Mesothelial cell of epicardium (in vitro differentiated cells): ENCODE results near the gene SCN1B. TPM values are rescaled to one million over a fixed set of nuclear protein-coding genes. Genes with fewer than 3 reads are reported as not detected.

Experiments used
- DNase-seq, 2 experiments: peaks; one replicate each; pipeline ENCODE4 v3.0.0; 2021; ENCODE audit warnings: low spot score in 2 of 2; ENCODE audit not compliant: unreplicated experiment in 2 of 2
- H3K27ac Mint-ChIP-seq: 2 replicates; pipeline ENCODE4 v1.8.0; 2021; ENCODE audit warnings: mixed read lengths
- H3K27me3 Mint-ChIP-seq: 2 replicates; pipeline ENCODE4 v1.8.0; 2021; ENCODE audit warnings: low read depth, mixed read lengths
- H3K36me3 Mint-ChIP-seq: 2 replicates; pipeline ENCODE4 v1.8.0; 2021; ENCODE audit warnings: mixed read lengths
- H3K4me1 Mint-ChIP-seq: 2 replicates; pipeline ENCODE4 v1.8.0; 2021; ENCODE audit warnings: mixed read lengths
- H3K4me3 Mint-ChIP-seq: 2 replicates; pipeline ENCODE4 v1.8.0; 2021; ENCODE audit warnings: mild to moderate bottlenecking, moderate library complexity, mixed read lengths
- H3K9me3 Mint-ChIP-seq: 2 replicates; pipeline ENCODE4 v1.8.0; 2021; ENCODE audit warnings: mixed read lengths
- total RNA-seq: library from RNA; stranded (reverse); gene quantifications from 3 replicates; pipeline ENCODE4 v1.2.1, GENCODE V29; 2021
- TF ChIP-seq, protein P1 (sequence below): fragments of 200-600 bp; sonication (generic); IDR thresholded peaks from one replicate; pipeline ENCODE4 v1.5.0; 2021; ENCODE audit warnings: antibody characterized with exemption; ENCODE audit not compliant: unreplicated experiment

SCN1B gene
- total RNA-seq, 1 donor from 2014 or later = 2.8 TPM

DNA sequence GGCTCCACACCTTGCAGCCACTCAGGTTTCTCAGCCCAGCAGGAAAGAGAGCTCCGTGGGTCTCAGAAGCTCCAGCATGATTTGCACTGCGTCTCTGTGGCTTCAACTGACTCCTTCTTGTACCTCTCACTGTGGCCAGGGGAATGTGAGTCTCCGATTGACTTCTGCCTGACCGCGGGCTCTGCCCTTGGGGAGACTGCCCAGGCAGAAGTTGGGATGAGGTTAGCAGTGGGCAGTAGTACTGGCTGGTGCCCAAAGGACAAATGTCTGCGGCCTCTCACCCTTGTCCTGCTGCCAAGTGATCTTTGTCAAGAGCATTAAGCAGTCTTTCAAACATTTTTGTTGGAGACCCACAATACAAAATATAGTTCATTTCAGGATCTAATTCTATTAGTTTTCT, 50.9 kb downstream of the SCN1B start:
- no peak for DNase-seq
- Mint-ChIP-seq H3K27ac (no peak overlapping the region), H3K4me1 (no peaks in the 10 kb centered on the region), H3K36me3 (no peaks in the 10 kb centered on the region), H3K27me3 (peaks cover 2% of the 10 kb centered on the region), H3K9me3 (peaks cover 4% of the 10 kb centered on the region), H3K4me3 (no peak overlapping the region)
- TF ChIP-seq, protein P1, sequence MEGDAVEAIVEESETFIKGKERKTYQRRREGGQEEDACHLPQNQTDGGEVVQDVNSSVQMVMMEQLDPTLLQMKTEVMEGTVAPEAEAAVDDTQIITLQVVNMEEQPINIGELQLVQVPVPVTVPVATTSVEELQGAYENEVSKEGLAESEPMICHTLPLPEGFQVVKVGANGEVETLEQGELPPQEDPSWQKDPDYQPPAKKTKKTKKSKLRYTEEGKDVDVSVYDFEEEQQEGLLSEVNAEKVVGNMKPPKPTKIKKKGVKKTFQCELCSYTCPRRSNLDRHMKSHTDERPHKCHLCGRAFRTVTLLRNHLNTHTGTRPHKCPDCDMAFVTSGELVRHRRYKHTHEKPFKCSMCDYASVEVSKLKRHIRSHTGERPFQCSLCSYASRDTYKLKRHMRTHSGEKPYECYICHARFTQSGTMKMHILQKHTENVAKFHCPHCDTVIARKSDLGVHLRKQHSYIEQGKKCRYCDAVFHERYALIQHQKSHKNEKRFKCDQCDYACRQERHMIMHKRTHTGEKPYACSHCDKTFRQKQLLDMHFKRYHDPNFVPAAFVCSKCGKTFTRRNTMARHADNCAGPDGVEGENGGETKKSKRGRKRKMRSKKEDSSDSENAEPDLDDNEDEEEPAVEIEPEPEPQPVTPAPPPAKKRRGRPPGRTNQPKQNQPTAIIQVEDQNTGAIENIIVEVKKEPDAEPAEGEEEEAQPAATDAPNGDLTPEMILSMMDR = no peak

GRCh38 chr19:35083691-35084508, 53.6 kb downstream of the SCN1B start:
- H3K27me3 Mint-ChIP-seq = no peaks in the 10 kb centered on the region
- no peaks in the 10 kb centered on the region for H3K36me3 Mint-ChIP-seq
- no peak for DNase-seq
- no peaks in the 10 kb centered on the region for H3K4me1 Mint-ChIP-seq
- peaks cover 4% of the 10 kb centered on the region for H3K9me3 Mint-ChIP-seq
- no peak overlapping the region for H3K27ac Mint-ChIP-seq
- H3K4me3 Mint-ChIP-seq = no peak overlapping the region
- TF ChIP-seq, protein P1 = no peak

DNA sequence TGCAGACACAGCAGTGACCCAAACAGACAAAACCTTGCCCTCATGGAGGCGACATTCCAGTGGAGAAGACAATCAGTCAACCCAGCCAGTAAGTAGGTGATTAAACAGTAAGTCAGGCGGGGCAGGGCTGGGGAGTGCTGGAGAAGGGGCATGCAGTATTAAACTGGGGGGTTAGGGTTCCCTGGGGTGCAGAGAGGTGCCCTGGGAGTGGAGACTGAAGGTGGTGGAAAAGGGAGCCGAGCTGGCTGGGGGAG, 54.2 kb downstream of the SCN1B start:
- H3K36me3 Mint-ChIP-seq = no peaks in the 10 kb centered on the region
- no peak overlapping the region for H3K27ac Mint-ChIP-seq
- TF ChIP-seq, protein P1 = no peak
- peaks cover 4% of the 10 kb centered on the region for H3K9me3 Mint-ChIP-seq
- H3K4me3 Mint-ChIP-seq = no peak overlapping the region
- no peaks in the 10 kb centered on the region for H3K4me1 Mint-ChIP-seq
- no peaks in the 10 kb centered on the region for H3K27me3 Mint-ChIP-seq
- DNase-seq = no peak

- TF ChIP-seq, protein P1 = no peak
- H3K27ac Mint-ChIP-seq = no peak overlapping the region
- no peaks in the 10 kb centered on the region for H3K36me3 Mint-ChIP-seq
- H3K27me3 Mint-ChIP-seq = no peaks in the 10 kb centered on the region
- H3K4me1 Mint-ChIP-seq = peaks cover 2% of the 10 kb centered on the region
- peaks cover 4% of the 10 kb centered on the region for H3K9me3 Mint-ChIP-seq
- H3K4me3 Mint-ChIP-seq = no peak overlapping the region
- no peak for DNase-seq
Observed at GRCh38 chr19:35085947-35086346, 55.7 kb downstream of the SCN1B start.

- no peaks in the 10 kb centered on the region for H3K27me3 Mint-ChIP-seq
- peaks cover 2% of the 10 kb centered on the region for H3K4me1 Mint-ChIP-seq
- TF ChIP-seq, protein P1 = no peak
- H3K27ac Mint-ChIP-seq = no peak overlapping the region
- DNase-seq = no peak
- peaks cover 4% of the 10 kb centered on the region for H3K9me3 Mint-ChIP-seq
- H3K36me3 Mint-ChIP-seq = no peaks in the 10 kb centered on the region
- H3K4me3 Mint-ChIP-seq = no peak overlapping the region
Observed at GRCh38 chr19:35086455-35086854, 56.2 kb downstream of the SCN1B start.
